ENCODE results near the gene ODC1.
A peak's percentile ranks its signal among the peaks of the same experiment; 100 is the strongest.

ODC1 gene

GRCh38 chr2:10400568-10400977 lies 47.6 kb downstream of the ODC1 start:
- no peak for DNase-seq (ENCODE audit: low spot score)

GRCh38 chr2:10400002-10400401 lies 48.1 kb downstream of the ODC1 start:
- no peak for DNase-seq (ENCODE audit: low spot score)

GRCh38 chr2:10399358-10399757 lies 48.8 kb downstream of the ODC1 start:
- no peak for DNase-seq (ENCODE audit: low spot score)

- no peak for DNase-seq (ENCODE audit: low spot score)
These were observed 49.6 kb downstream of the ODC1 start for GRCh38 chr2:10398496-10398895.

- no peak for DNase-seq (ENCODE audit: low spot score)
These were observed 50.2 kb downstream of the ODC1 start for GRCh38 chr2:10397878-10398277.

GRCh38 chr2:10397297-10397875 lies 50.7 kb downstream of the ODC1 start:
- no peak for DNase-seq (ENCODE audit: low spot score)

- no peak for DNase-seq (ENCODE audit: low spot score)
These were observed 51.7 kb downstream of the ODC1 start for GRCh38 chr2:10396464-10396863.

- no peak for DNase-seq (ENCODE audit: low spot score)
These were observed 52.2 kb downstream of the ODC1 start for GRCh38 chr2:10395893-10396292.

- no peak for DNase-seq (ENCODE audit: low spot score)
These were observed 54.5 kb downstream of the ODC1 start for GRCh38 chr2:10393640-10393982.

- DNase-seq (ENCODE audit: low spot score), result no peak
These were observed 55.0 kb downstream of the ODC1 start for GRCh38 chr2:10392951-10393639.

- DNase-seq (ENCODE audit: low spot score), result no peak
These were observed 55.6 kb downstream of the ODC1 start for GRCh38 chr2:10392548-10392947.

GRCh38 chr2:10392100-10392499 lies 56.0 kb downstream of the ODC1 start:
- no peak for DNase-seq (ENCODE audit: low spot score)

- DNase-seq (ENCODE audit: low spot score), result peak; percentile 72
These were observed 57.7 kb downstream of the ODC1 start for GRCh38 chr2:10390369-10390801.

Data from hepatic stellate cell (primary cell).